GM19023 (cell line): Measurements from ENCODE around the gene HS2ST1.

Experiments used
- ATAC-seq: cut with Tn5 transposase; IDR thresholded peaks from one replicate; pipeline ENCODE4 v1.9.1; 2021; ENCODE audit warnings: mild to moderate bottlenecking, moderate library complexity; ENCODE audit not compliant: unreplicated experiment

Gene HS2ST1

GRCh38 chr1:87132284-87132870 lies 217.9 kb downstream of the HS2ST1 start:
- peak; percentile 28 for ATAC-seq

- ATAC-seq = no peak
Measured at GRCh38 chr1:87134061-87134460, 219.6 kb downstream of the HS2ST1 start.

DNA sequence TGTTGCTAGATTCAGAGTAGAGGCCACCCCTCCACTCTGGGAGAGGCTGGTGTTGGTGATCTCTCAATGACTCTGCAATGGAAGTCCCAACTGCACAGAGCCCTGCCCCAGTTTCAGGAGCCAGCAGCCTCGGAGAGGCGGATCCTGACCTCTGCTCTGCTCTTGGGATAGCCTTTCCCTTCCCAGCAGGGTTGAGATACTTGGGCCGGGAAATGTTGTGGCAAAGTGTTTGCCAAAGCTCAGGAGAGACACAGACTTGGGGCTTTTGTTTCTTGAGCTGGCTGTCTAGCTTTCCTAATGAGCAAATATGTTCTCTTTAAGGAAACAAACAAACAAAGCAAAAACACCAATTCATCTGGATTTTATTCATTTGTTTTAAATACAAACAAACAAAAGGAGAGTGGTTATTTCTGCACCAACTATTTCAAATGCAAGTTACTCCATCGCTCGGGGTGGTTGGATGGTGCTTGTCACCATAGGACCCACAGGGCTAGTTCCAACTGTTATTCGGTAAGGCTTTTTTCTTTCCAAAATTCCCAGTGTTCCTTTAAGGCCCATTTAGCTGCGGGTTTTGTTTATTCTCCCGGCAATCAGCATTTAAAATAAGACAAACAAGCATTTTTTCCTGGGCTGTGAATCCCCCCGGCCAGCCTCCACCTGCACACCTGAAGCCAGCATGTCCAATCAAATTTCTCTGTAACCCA lies 220.3 kb downstream of the HS2ST1 start:
- ATAC-seq = no peak

DNA sequence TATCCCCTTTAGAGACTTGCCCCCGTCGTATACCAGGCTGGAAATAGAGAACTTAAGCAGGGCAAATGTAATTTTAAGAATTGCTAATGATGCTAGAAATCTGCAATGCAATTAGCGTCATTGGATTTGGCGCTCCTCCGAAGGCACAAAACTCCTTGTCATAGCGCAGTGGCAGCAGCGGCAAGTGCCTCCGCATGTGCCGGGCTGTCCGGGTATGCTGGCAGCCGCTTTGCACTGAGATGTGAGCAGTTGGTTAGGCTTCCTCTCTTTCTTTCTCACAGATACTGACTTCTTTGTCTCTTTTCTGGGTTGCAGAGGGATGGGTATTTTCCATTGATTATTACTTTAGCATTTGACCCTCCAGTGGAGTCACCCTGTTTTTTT lies 220.9 kb downstream of the HS2ST1 start:
- ATAC-seq = no peak

GRCh38 chr1:87136607-87137341 lies 222.3 kb downstream of the HS2ST1 start:
- ATAC-seq = no peak

- no peak for ATAC-seq
Measured at GRCh38 chr1:87137342-87137739, 222.9 kb downstream of the HS2ST1 start.

DNA sequence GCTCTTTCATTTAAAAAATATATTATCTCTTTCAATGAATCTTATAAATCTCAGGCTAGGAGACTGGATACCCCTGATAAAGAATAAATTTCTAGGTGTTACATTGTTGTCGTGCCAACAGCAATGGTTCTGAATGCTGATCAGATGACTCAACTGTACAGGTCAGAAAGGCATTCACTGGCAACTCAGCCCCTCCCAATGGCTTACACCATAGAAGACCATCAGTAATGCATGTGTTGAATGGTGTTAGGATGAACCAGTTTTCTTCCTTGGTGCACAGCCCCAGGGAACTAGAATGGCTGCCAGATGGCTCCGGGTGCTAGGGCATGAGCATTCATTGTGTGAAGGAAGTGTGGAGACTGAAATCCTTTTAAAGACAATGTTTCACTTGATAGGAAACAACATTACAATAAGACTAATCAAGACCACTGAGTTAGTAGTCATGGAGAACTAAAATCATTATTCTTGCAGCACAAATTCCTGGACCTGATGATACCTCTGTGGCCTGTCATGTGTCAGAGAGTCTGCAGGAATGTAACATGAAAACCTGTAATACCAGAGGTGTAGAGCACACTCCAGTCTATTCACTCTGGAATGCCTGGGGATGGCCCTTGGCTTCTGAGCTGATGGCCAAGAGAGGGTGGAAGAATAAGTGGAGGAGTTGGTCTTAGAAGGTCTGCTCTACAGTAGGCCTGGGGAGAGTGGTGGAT lies 226.6 kb downstream of the HS2ST1 start:
- ATAC-seq = no peak

GRCh38 chr1:87141556-87141955 lies 227.1 kb downstream of the HS2ST1 start:
- ATAC-seq = no peak

- no peak for ATAC-seq
Measured at GRCh38 chr1:87143413-87144135, 229.1 kb downstream of the HS2ST1 start.

GRCh38 chr1:87144316-87144895 lies 230.0 kb downstream of the HS2ST1 start:
- no peak for ATAC-seq

GRCh38 chr1:87144981-87145380 lies 230.5 kb downstream of the HS2ST1 start:
- no peak for ATAC-seq

DNA sequence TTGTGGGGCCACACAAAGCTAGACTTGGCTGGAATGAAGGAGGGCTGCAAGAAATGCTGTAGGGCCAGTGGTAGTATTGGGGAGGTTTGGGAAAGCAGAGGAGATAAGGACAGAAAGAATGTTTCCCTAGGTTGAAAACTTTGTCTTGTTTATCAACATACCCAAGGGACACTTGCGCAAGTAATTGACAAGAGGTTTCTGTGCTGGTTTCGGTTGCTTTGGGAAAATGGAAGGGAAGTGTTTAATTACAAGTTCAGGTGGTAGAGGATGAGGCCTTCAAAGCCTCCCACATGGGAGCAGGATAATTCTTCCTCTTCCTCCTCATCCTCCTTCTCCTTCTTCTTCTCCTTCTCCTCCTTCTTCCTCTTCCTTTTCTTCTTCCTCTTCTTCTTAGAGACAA lies 232.1 kb downstream of the HS2ST1 start:
- no peak for ATAC-seq

DNA sequence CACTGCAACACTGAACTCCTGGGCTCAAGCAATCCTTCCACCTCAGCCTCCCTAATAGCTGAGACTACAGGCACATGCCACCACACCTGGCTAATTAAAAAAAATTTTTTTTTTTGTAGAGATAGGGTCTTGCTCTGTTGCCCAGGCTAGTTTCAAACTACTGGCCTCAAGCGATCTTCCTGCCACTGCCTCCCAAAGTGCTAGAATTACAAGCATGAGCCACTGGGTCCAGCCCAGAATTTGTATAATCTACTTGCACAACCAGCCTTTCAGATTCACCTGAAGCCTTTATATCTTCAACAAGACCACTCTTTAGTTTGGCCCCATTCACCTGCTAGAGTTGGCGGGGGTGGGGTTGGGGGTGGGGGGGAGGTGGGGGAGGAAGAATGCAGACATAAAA lies 232.6 kb downstream of the HS2ST1 start:
- ATAC-seq = no peak

GRCh38 chr1:87147851-87148250 lies 233.4 kb downstream of the HS2ST1 start:
- no peak for ATAC-seq

- no peak for ATAC-seq
Measured at GRCh38 chr1:87148661-87149060, 234.2 kb downstream of the HS2ST1 start.

- ATAC-seq = no peak
Measured at GRCh38 chr1:87149241-87150041, 235.0 kb downstream of the HS2ST1 start.

DNA sequence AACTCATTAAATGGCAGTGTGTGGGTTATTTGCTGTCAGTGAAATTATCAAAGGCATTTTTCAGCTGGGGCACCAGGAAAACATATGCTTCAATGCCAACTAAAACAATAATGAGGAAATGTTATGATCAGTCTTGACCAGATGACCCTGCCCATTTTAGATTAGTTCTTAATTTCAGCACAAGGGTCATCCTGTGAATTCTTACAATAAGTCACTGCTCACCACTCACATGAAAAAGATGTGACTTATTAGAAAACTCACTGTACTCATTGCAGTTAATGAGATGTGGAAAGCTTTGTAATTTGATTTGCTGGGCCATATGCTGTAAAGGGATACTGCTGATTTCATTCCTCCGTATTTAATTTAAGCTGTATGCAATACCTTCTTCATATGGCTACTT lies 235.7 kb downstream of the HS2ST1 start:
- no peak for ATAC-seq

DNA sequence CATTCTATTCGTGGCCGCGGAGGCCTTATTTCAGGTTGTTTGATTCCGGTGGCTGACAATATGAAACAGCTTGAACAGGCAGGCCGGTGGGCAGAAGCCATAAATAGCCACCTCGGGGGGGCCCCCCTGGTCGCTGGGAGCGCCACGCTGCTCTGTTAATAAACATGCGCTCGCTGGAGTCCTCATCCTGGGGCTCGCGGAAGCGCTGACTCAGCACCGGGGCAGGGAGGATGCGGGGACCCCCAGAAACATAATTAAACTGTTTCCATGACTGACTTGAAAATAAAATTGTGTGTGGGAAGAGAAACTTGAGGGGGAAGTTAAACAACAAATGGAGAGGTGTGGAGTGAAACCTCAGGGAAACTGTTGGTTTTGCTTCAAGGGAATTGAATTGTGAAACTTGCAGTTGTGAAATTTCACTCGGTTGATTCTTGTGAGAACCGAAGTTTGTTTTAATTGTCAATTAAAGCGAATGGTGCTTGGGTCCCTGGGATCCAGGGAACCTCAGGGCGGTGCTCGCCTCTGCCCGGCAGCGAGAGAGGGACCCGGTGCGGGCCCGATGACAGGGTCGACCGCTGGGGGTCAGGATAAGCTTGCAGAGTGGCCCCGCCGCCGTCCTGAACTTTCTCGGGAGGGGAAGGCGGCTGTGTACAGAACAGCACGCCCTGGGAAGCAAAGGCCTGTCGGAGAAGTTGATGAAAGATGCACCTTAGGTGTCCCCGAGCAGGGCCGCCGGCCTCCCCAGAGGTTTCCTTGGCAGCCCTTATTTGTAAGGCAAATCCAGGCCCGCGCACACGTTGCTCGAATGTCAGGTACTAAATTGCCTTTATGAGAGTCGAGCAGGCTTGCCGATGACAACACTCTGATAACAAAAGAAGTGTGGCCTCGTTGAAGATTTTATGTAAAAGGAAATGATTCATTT lies 237.3 kb downstream of the HS2ST1 start:
- ATAC-seq = peak; percentile 81

- no peak for ATAC-seq
Measured at GRCh38 chr1:87154384-87154783, 239.9 kb downstream of the HS2ST1 start.
